H54 (cell line): Measurements from ENCODE around the gene NEUROD4.
A peak's percentile ranks its signal among the peaks of the same experiment; 100 is the strongest.

Experiments used
- DNase-seq: peaks from one replicate; pipeline ENCODE4 v3.0.0; 2011; ENCODE audit warnings: low spot score, mixed read lengths; ENCODE audit not compliant: insufficient read length
- FAIRE-seq: peaks from 3 replicates; lab custom pipeline; 2011; peaks lifted over from hg19 to GRCh38; lab: Jason Lieb, UNC
- POLR2A ChIP-seq: IDR thresholded peaks from 2 replicates; pipeline ENCODE4 v1.6.1; 2011; ENCODE audit warnings: low read depth, mild to moderate bottlenecking, low read length

The NEUROD4 gene

GRCh38 chr12:55058776-55059175, 39.0 kb downstream of the NEUROD4 start:
- DNase-seq (no peak), FAIRE-seq (no peak)
- no peak for TF ChIP-seq POLR2A

DNA sequence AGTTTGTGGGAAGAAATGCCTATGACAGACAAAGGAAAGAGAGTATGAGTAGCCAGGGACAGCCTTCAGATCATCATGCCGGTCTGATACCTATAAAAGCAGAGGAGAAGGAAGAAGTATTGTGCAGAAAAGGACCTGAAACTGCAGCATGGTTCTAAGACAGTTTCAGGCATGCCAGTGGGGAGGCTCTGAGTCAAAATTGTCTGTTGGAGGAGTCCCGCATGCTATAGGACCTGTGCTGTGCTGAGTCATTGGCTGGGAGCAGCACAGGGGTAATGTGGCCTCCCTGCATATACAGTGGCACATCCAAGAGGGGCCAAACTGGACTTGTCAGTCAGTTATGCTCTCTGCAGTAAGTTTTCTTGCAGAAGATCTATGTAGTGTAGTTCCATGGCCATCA, 40.7 kb downstream of the NEUROD4 start:
- no peak for FAIRE-seq
- DNase-seq = no peak
- TF ChIP-seq POLR2A = no peak

- no peak for DNase-seq
- no peak for FAIRE-seq
- TF ChIP-seq POLR2A = no peak
Measured at GRCh38 chr12:55061024-55061423, 41.2 kb downstream of the NEUROD4 start.

GRCh38 chr12:55063291-55063690, 43.5 kb downstream of the NEUROD4 start:
- FAIRE-seq = no peak
- TF ChIP-seq POLR2A = no peak
- no peak for DNase-seq

DNA sequence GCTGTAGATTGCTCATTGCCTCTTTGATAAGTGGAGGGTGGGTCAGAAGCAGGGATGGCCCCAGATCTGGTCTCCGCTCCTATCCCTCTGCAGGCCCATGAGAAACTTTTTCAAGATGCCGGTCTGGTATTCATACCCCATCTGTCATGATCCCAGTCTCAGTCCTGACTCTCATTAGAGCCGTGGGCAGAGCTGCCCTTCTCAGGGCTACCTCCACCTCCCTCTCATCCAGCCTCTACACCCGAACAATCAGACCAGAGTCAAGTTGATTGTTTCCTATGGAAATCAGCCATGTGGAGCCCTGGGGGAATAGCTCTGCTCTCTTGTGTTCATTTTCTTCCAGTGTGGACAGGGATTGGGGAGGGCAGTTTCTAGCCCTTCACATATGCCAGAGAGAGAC, 45.8 kb downstream of the NEUROD4 start:
- DNase-seq = no peak
- TF ChIP-seq POLR2A = no peak
- FAIRE-seq = no peak

DNA sequence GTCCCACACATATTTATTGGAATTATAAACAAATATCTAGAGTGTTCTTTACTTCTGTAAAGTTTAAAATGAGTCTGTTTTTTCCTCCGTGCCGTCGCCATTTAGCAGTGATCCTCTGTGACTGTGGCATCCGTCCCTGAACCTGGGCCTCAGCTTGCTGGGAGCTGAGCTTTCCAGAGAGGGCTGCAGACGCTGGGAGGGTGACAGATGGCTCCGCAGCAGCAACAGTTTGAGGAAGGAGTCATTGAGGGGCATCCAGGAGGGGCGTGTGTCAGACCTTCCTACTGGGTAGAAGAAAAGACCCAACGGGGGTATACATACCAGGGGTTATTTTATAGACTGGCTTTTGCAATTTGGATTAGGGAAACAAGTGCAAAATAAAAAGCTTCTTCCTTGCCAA, 47.9 kb downstream of the NEUROD4 start:
- TF ChIP-seq POLR2A = no peak
- FAIRE-seq (no peak), DNase-seq (no peak)

- DNase-seq (peak; percentile 38), FAIRE-seq (peak; percentile 91)
- no peak for TF ChIP-seq POLR2A
Measured at GRCh38 chr12:55068416-55069010, 48.7 kb downstream of the NEUROD4 start.

DNA sequence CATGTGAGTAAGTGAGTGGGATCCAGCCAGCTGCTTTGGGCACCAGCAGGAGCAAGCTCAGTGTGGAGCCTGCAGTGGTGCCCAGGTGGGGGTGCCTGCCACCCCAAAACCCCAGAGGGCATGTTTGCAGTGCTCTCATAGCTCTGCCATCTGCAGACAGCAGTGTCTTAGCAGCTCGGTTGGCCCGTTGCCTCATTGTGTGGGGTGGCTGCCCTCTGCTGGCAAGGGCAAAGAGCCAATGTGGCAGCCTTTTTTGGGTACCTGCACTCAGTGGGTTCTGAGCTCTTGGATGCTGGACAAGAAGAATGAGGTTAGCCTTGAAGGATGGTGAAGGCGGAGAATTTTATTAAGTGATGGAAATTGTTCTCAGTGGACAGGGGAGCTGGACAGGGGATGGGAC, 52.3 kb downstream of the NEUROD4 start:
- no peak for TF ChIP-seq POLR2A
- FAIRE-seq = peak; percentile 76
- no peak for DNase-seq

DNA sequence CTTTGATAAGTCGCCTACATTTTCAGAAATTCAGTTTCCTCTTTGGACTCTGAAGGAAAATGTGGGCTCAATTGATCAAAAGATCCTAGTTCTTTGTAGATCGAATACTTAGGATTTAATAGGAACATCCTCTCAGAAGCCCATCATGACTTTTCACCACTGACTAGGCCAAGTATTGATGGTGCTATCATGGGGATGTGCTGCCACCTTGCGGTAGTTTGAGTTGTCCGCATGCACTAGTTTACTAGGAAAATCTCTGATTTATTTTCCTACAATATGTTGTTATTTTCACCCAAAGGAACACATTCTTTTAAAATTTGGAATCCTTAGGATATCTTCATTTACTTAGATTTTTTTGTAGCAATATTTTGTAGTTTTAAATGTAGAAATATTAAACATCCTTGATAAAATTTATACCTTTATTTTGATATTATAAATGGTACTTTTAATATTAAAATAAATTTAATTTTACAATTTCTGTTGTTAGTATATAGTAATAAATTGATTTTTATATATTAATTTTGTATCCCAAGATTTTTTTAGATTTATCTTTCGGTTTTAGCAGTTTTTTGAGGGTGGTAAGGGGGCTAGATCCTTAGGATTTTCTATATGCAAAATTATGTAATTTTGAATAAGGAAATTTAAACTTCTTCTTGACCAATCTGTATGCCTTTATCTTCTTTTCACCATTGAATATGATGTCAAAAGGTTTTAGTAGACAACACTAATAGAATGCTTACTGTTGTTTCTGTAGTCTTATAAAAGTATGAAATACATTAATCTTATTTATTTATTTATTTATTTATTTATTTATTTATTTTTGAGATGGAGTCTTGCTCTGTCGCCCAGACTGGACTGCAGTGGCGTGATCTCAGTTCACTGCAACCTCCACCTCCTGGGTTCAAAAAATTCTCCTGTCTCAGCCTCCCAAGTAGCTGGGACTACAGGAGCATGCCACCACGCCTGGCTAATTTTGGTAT, 53.6 kb downstream of the NEUROD4 start:
- FAIRE-seq (peak; percentile 84), DNase-seq (peak; percentile 33)
- no peak for TF ChIP-seq POLR2A

GRCh38 chr12:55074806-55075205, 55.0 kb downstream of the NEUROD4 start:
- FAIRE-seq (no peak), DNase-seq (no peak)

More at GRCh38 chr12:55074806-55075205, 55.0 kb downstream of the NEUROD4 start:
- TF ChIP-seq POLR2A = no peak
